Mesothelial cell of epicardium (in vitro differentiated cells): ENCODE data around the gene SPRR1A. TPM values are rescaled to one million over a fixed set of nuclear protein-coding genes. Genes with fewer than 3 reads are reported as not detected.

ENCODE experiments used
- DNase-seq, 2 experiments: peaks; one replicate each; pipeline ENCODE4 v3.0.0; 2021; ENCODE audit warnings: low spot score in 2 of 2; ENCODE audit not compliant: unreplicated experiment in 2 of 2
- H3K27ac Mint-ChIP-seq: 2 replicates; pipeline ENCODE4 v1.8.0; 2021; ENCODE audit warnings: mixed read lengths
- H3K27me3 Mint-ChIP-seq: 2 replicates; pipeline ENCODE4 v1.8.0; 2021; ENCODE audit warnings: low read depth, mixed read lengths
- H3K36me3 Mint-ChIP-seq: 2 replicates; pipeline ENCODE4 v1.8.0; 2021; ENCODE audit warnings: mixed read lengths
- H3K4me1 Mint-ChIP-seq: 2 replicates; pipeline ENCODE4 v1.8.0; 2021; ENCODE audit warnings: mixed read lengths
- H3K4me3 Mint-ChIP-seq: 2 replicates; pipeline ENCODE4 v1.8.0; 2021; ENCODE audit warnings: mild to moderate bottlenecking, moderate library complexity, mixed read lengths
- H3K9me3 Mint-ChIP-seq: 2 replicates; pipeline ENCODE4 v1.8.0; 2021; ENCODE audit warnings: mixed read lengths
- CTCF ChIP-seq: fragments of 200-600 bp; sonication (generic); IDR thresholded peaks from one replicate; pipeline ENCODE4 v1.5.0; 2021; ENCODE audit warnings: antibody characterized with exemption; ENCODE audit not compliant: unreplicated experiment
- total RNA-seq: library from RNA; stranded (reverse); gene quantifications from 3 replicates; pipeline ENCODE4 v1.2.1, GENCODE V29; 2021

Gene SPRR1A
- total RNA-seq, 1 donor from 2014 or later = not detected

GRCh38 chr1:152946651-152947256, 37.1 kb upstream of the SPRR1A start, which contains the start of gene SPRR5:
Gene SPRR5, plus strand, starts transcription at chr1:152947206. Its CDS starts 1,349 bp downstream, at chr1:152948555.
- H3K36me3 Mint-ChIP-seq = no peaks in the 10 kb centered on the region
- H3K9me3 Mint-ChIP-seq = peaks cover 39% of the 10 kb centered on the region
- no peak within 1 kb of the TSS for H3K4me3 Mint-ChIP-seq
- no peak for DNase-seq
- no peak within 1 kb of the TSS for H3K27ac Mint-ChIP-seq
- peaks cover 4% of the 10 kb centered on the region for H3K27me3 Mint-ChIP-seq
- no peak for TF ChIP-seq CTCF
- no peaks in the 10 kb centered on the region for H3K4me1 Mint-ChIP-seq

GRCh38 chr1:152951711-152952110, 32.2 kb upstream of the SPRR1A start:
- H3K27me3 Mint-ChIP-seq = peaks cover 2% of the 10 kb centered on the region
- H3K9me3 Mint-ChIP-seq = peaks cover 16% of the 10 kb centered on the region
- no peak for TF ChIP-seq CTCF
- H3K4me3 Mint-ChIP-seq = no peak overlapping the region
- DNase-seq = no peak
- H3K4me1 Mint-ChIP-seq = no peaks in the 10 kb centered on the region
- no peak overlapping the region for H3K27ac Mint-ChIP-seq
- no peaks in the 10 kb centered on the region for H3K36me3 Mint-ChIP-seq

GRCh38 chr1:152953761-152954160, 30.1 kb upstream of the SPRR1A start:
- no peaks in the 10 kb centered on the region for H3K27me3 Mint-ChIP-seq
- no peak for DNase-seq
- H3K27ac Mint-ChIP-seq = no peak overlapping the region

GRCh38 chr1:152954436-152954835, 29.4 kb upstream of the SPRR1A start:
- TF ChIP-seq CTCF = no peak
- peaks cover 27% of the 10 kb centered on the region for H3K9me3 Mint-ChIP-seq
- no peaks in the 10 kb centered on the region for H3K4me1 Mint-ChIP-seq
- no peaks in the 10 kb centered on the region for H3K27me3 Mint-ChIP-seq
- no peaks in the 10 kb centered on the region for H3K36me3 Mint-ChIP-seq
- no peak overlapping the region for H3K4me3 Mint-ChIP-seq
- no peak overlapping the region for H3K27ac Mint-ChIP-seq
- DNase-seq = no peak

More at GRCh38 chr1:152953761-152954160, 30.1 kb upstream of the SPRR1A start:
- no peak for TF ChIP-seq CTCF
- Mint-ChIP-seq H3K36me3 (no peaks in the 10 kb centered on the region), H3K9me3 (peaks cover 27% of the 10 kb centered on the region), H3K4me3 (no peak overlapping the region), H3K4me1 (no peaks in the 10 kb centered on the region)

GRCh38 chr1:152957561-152957960, 26.3 kb upstream of the SPRR1A start:
- Mint-ChIP-seq H3K27ac (no peak overlapping the region), H3K9me3 (peaks cover 14% of the 10 kb centered on the region), H3K36me3 (no peaks in the 10 kb centered on the region), H3K4me1 (no peaks in the 10 kb centered on the region), H3K27me3 (no peaks in the 10 kb centered on the region), H3K4me3 (no peak overlapping the region)
- no peak for TF ChIP-seq CTCF
- no peak for DNase-seq
